Caki2 (cell line): ENCODE results near the gene UVSSA. TPM values are rescaled to one million over a fixed set of nuclear protein-coding genes. Genes with fewer than 3 reads are reported as not detected.
"Not testable (repeated sequence)": the region's sequence is repeated elsewhere in the genome, so short reads cannot be mapped to it uniquely, and the experiment has no call there.

Experiments
- DNase-seq: peaks from one replicate; pipeline ENCODE4 v3.0.0-alpha.2; 2015; ENCODE audit warnings: low read depth
- in situ Hi-C: cut with HindIII; loops from 2 replicates; pipeline ENCODE4 v1.10.0; 2016; ENCODE audit warnings: low sequenced_read_pairs, low pct_unique_long_range_greater_than_20kb, mixed read lengths
- total RNA-seq: library from RNA; depleted of rRNA; stranded (reverse); fragments of >200 nt; shearing (Covaris generic); gene quantifications from 2 replicates; pipeline ENCODE4 v1.2.3, GENCODE V29; 2014; ENCODE audit warnings: low replicate concordance; rRNA removed

Gene UVSSA
- total RNA-seq, 1 experiment from 2014 or later = 9.1 TPM

GRCh38 chr4:1418494-1419285, 71.7 kb downstream of the UVSSA start:
- no peak for DNase-seq
- in situ Hi-C loops = no loop called here

DNA sequence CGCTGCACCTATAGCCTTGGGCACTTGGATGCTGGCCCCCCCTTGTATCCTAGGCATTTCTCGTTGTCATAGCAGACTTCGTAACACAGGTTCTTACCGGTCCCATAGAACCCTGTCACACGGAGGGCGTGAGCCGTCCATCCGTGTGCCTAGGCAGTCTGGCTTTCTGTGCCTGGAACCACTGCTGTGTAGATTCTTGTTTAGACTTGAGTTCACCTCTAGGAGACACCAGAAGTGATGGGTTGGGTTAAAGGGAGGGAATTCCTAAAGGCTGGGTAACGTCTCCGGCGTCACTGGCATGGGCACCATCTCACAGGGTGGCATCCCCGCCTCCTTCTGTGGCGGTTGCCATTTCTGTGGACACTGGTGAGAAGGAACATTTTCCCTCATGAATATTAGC, 72.7 kb downstream of the UVSSA start:
- no peak for DNase-seq
- in situ Hi-C loops = no loop called here

GRCh38 chr4:1421657-1422056, 74.6 kb downstream of the UVSSA start:
- in situ Hi-C loops = no loop called here
- DNase-seq = no peak

DNA sequence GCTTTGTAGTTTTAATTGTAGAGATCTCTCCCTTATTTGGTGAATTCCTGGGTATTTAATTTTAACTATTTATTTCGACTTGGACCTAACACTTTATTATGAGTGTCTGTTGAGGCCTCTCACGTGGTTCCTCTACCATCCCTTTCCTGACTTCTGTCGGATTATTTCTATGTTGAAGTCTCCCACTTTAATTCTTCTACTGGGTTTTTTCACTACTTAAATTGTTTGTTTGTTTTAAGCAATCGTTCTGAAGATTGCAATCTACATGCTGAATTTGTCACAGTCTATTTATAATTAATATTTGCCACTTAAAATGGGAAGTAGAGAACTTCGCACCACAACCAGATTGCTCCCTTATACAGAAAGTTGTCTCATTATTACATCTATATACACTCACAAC, 80.0 kb downstream of the UVSSA start:
- in situ Hi-C loops = no loop called here
- no peak for DNase-seq

- in situ Hi-C loops, DNase-seq: not testable (repeated sequence)
Measured at GRCh38 chr4:1443688-1444172, 96.7 kb downstream of the UVSSA start.

Other genes starting within 250 kb of the UVSSA start
- gene RNF212, start 233.6 kb upstream of the UVSSA start, total RNA-seq = not detected in 2 replicates
- gene SPON2, start 174.6 kb upstream of the UVSSA start, total RNA-seq = 0.88 TPM in 1 of 2 replicates, not detected in the other
- gene CTBP1, start 98.1 kb upstream of the UVSSA start, total RNA-seq = 178 and 190 TPM in 2 replicates
- 19.1 and 29.2 TPM in 2 replicates for gene MAEA, start 57.3 kb upstream of the UVSSA start, total RNA-seq
- gene NKX1-1, start 59.2 kb downstream of the UVSSA start, total RNA-seq = not detected in 2 replicates